Measurements from ENCODE around the gene RNF8. TPM values are rescaled to one million over a fixed set of nuclear protein-coding genes. Genes with fewer than 3 reads are reported as not detected.

The RNF8 gene
- total and polyA plus RNA-seq, 9 of the 15 experiments (the other 6 are each of a cell fraction or from before 2014, with no cell fraction given), result 10.6 to 47.0 (median 37.5) TPM

DNA sequence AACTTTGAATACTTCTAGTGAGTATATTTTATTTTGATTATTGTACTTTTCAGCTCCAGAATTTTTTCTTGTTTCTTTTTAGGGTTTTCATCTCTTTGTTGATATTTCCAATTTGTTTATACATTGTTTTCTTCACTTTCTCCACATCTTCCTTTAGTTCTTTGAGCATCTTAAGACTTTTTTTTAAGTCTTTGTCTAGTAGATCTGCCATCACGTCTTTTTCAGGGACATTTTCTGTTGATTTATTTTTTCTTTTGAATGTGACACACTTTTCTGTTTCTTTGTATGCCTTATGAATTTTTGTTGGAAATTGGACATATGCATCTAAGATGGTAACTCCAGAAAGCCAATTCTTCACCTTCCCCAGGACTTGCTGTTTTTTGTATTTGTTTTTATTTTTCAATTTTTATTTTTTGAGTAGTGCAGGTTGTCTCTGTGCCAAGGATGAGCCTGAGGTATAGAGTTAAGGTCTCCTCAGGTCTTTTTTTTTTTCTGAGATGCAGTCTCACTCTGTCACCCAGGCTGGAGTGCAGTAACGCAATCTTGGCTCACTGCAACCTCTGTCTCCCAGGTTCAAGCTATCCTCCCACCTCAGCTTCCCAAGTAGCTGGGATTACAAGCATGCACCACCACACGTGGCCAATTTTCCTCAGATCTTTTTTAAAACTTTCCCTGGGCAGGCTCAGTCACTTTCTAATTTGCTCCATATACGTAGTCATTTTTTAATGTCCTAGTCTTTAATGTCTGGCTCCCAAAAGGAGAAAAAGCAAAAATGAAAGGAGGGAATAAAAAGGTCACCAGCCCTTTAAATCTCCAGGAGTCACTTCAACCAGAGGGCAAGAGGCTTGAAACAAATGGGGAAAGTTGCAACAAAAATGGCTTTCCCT, 72.5 kb downstream of the RNF8 start (continued):
- TF ChIP-seq, protein P1, sequence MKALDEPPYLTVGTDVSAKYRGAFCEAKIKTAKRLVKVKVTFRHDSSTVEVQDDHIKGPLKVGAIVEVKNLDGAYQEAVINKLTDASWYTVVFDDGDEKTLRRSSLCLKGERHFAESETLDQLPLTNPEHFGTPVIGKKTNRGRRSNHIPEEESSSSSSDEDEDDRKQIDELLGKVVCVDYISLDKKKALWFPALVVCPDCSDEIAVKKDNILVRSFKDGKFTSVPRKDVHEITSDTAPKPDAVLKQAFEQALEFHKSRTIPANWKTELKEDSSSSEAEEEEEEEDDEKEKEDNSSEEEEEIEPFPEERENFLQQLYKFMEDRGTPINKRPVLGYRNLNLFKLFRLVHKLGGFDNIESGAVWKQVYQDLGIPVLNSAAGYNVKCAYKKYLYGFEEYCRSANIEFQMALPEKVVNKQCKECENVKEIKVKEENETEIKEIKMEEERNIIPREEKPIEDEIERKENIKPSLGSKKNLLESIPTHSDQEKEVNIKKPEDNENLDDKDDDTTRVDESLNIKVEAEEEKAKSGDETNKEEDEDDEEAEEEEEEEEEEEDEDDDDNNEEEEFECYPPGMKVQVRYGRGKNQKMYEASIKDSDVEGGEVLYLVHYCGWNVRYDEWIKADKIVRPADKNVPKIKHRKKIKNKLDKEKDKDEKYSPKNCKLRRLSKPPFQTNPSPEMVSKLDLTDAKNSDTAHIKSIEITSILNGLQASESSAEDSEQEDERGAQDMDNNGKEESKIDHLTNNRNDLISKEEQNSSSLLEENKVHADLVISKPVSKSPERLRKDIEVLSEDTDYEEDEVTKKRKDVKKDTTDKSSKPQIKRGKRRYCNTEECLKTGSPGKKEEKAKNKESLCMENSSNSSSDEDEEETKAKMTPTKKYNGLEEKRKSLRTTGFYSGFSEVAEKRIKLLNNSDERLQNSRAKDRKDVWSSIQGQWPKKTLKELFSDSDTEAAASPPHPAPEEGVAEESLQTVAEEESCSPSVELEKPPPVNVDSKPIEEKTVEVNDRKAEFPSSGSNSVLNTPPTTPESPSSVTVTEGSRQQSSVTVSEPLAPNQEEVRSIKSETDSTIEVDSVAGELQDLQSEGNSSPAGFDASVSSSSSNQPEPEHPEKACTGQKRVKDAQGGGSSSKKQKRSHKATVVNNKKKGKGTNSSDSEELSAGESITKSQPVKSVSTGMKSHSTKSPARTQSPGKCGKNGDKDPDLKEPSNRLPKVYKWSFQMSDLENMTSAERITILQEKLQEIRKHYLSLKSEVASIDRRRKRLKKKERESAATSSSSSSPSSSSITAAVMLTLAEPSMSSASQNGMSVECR (CRISPR knock-in tag; IDR thresholded peaks at IDR 0.05), result 0 out of 2 replicates have a peak, but pooled peaks have one; percentile 38
- TF ChIP-seq MTA3 (IDR thresholded peaks at IDR 0.05; ENCODE audit: borderline replicate concordance), result no peak

DNA sequence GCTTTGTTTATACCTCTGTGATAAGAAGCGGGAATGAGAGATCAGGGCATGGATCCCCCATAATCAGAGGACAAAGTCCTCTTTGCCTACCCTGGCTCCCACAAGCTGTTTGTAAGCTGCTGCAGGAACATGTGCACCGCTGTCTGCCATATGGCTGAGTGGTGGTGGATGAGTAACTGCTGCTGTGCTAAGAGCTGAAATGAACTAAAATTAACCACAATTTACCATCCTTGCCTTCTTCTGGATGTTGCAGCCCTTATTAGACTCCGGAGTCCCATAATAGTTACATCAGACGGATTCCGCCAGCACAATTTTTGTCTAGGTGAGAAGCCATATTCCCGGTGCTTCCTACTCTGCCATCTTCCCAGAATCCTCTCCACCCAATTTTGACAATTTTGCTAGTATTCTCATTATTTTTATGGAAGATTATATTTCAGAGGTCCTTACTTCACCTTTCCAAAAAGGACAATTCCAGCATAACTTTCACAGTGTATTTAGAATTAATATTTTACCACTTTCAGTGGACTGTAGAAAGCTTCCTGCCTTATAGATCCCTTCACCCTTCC, 73.2 kb downstream of the RNF8 start:
- BruUV-seq (replicated peaks), result no TSS peak
- Histone ChIP-seq H3K4me2 (ENCODE audit: insufficient read depth, low read length) (peak overlapping the region; percentile 89), H3K79me2 (ENCODE audit: control insufficient read depth, insufficient read depth, low read length) (peaks cover 47% of the 10 kb centered on the region), H3K9me1 (ENCODE audit: control insufficient read depth, insufficient read depth, low read length) (no peaks in the 10 kb centered on the region), H3K9me3 (replicated peaks; ENCODE audit: control insufficient read depth, insufficient read depth, low read depth, low read length) (peaks cover 4% of the 10 kb centered on the region; the same call in 1 of the 2 replicates), H3K9ac (ENCODE audit: insufficient read depth in 1 of 2, low read depth in 2 of 2, low read length in 2 of 2) (peak overlapping the region; percentile 66 to 85), H3K4me1 (replicated peaks in 1 of 2; ENCODE audit: control insufficient read depth in 2 of 2, insufficient read depth in 2 of 2, low read length in 2 of 2) (peaks cover 9 to 10% of the 10 kb centered on the region in 2 experiments; a peak in 4 of 5 replicates), H3K36me3 (ENCODE audit: control insufficient read depth, insufficient read depth, low read length) (no peaks in the 10 kb centered on the region), H3K27ac (ENCODE audit: extremely low read depth, low read depth, low read length) (peak overlapping the region; percentile 79), H2AFZ (ENCODE audit: low read depth, low read length) (peak overlapping the region; percentile 79), H3K27me3 (ENCODE audit: control insufficient read depth in 2 of 2, insufficient read depth in 2 of 2, low read length in 2 of 2) (no peaks in the 10 kb centered on the region), H4K20me1 (replicated peaks; ENCODE audit: control insufficient read depth, insufficient read depth, low read length) (no peaks in the 10 kb centered on the region), H3K4me3 (peak overlapping the region; percentile 4)
- ChIA-PET POLR2A (interaction anchor here (0.8 to 2.4 kb wide), 5 partner anchors 8 to 33 kb away, joined by 3 to 7 read pairs (median 4); no protein-coding TSS in a partner anchor), CTCF (ENCODE audit: low intra/inter-chr PET ratio) (no interaction called here)
- FAIRE-seq (no peak), ATAC-seq (peak; percentile 59), DNase-seq (ENCODE audit: extremely low read depth in 1 of 4, low spot score in 3 of 4) (peak; percentile 31 to 67 (median 46))
- intact Hi-C loops (cut with micrococcal nuclease), result loop anchor here (5.0 kb wide), 1 partner anchor 45 kb away; no protein-coding TSS in a partner anchor
- 8% methylated on average over 6 of the region's 6 CpGs for WGBS (ENCODE audit: insufficient coverage, low coverage, missing lambda C conversion rate)
- in situ Hi-C loops (cut with MboI), result no loop called here
- TF ChIP-seq TCF7L2 (IDR thresholded peaks at IDR 0.05; ENCODE audit: low read depth, low read length), result no peak
- no peak for TF ChIP-seq TAF15 (IDR thresholded peaks at IDR 0.05; ENCODE audit: low read depth, low read length)
- TF ChIP-seq ZNF76 (CRISPR knock-in tag; IDR thresholded peaks at IDR 0.05; ENCODE audit: borderline replicate concordance), result no peak
- no peak for TF ChIP-seq TBP (optimal IDR thresholded peaks at IDR 0.05; ENCODE audit: low read depth, low read length)
- TF ChIP-seq, protein P2, sequence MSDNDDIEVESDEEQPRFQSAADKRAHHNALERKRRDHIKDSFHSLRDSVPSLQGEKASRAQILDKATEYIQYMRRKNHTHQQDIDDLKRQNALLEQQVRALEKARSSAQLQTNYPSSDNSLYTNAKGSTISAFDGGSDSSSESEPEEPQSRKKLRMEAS (CRISPR knock-in tag; IDR thresholded peaks at IDR 0.05), result peak; percentile 71
- TF ChIP-seq KLF10 (CRISPR knock-in tag; IDR thresholded peaks at IDR 0.05), result no peak
- no peak for TF ChIP-seq RBM14 (IDR thresholded peaks at IDR 0.05; ENCODE audit: borderline replicate concordance, insufficient read depth, low read depth, low read length)
- no peak for TF ChIP-seq GTF2E2 (tag; IDR thresholded peaks at IDR 0.05)
- TF ChIP-seq KLF1 (tag; IDR thresholded peaks at IDR 0.05), result no peak
- TF ChIP-seq ZKSCAN8 (CRISPR knock-in tag; IDR thresholded peaks at IDR 0.05), result no peak
- TF ChIP-seq POLR3G (IDR thresholded peaks at IDR 0.05; ENCODE audit: extremely low read depth, insufficient read length, insufficient replicate concordance), result no peak
- TF ChIP-seq PHF21A (IDR thresholded peaks at IDR 0.05; ENCODE audit: borderline replicate concordance, low read depth), result no peak
